GM12878 (cell line): ENCODE results near the gene ADAMTSL3.
"Not testable (repeated sequence)": the region's sequence is repeated elsewhere in the genome, so short reads cannot be mapped to it uniquely, and the experiment has no call there.

Source experiments
- MXI1 ChIP-seq: fragments of 150-350 bp; IDR thresholded peaks from 2 replicates; pipeline ENCODE4 v1.6.1; 2011; ENCODE audit warnings: low read depth, mild to moderate bottlenecking, inconsistent platforms, low read length, improper control_type of control experiment
- RFX5 ChIP-seq: IDR thresholded peaks from 2 replicates; pipeline ENCODE4 v1.6.1; 2011; ENCODE audit warnings: low read depth, low read length, improper control_type of control experiment
- TF ChIP-seq, protein P1 (sequence below), 3 experiments: IDR thresholded peaks in 2 of 3; conservative IDR thresholded peaks in 1 of 3; 2 replicates each; pipeline ENCODE4 v1.5.1; 2011; ENCODE audit warnings: low read depth in 3 of 3, low read length in 3 of 3, mild to moderate bottlenecking in 3 of 3, control low read depth in 2 of 3, moderate library complexity in 2 of 3, inconsistent platforms in 1 of 3, mixed read lengths in 1 of 3; ENCODE audit not compliant: control insufficient read depth in 2 of 3, insufficient read depth in 1 of 3; ENCODE audit errors: extremely low read depth in 1 of 3
- TF ChIP-seq, protein P2 (sequence below): IDR thresholded peaks from 2 replicates; pipeline ENCODE4 v1.6.1; 2011; ENCODE audit warnings: low read depth, mild to moderate bottlenecking, low read length, moderate library complexity, borderline replicate concordance; ENCODE audit errors: extremely low read depth

GRCh38 chr15:83702314-83702713, 48.4 kb downstream of the ADAMTSL3 start:
- not testable (repeated sequence) for TF ChIP-seq RFX5, MXI1
- TF ChIP-seq, protein P1, sequence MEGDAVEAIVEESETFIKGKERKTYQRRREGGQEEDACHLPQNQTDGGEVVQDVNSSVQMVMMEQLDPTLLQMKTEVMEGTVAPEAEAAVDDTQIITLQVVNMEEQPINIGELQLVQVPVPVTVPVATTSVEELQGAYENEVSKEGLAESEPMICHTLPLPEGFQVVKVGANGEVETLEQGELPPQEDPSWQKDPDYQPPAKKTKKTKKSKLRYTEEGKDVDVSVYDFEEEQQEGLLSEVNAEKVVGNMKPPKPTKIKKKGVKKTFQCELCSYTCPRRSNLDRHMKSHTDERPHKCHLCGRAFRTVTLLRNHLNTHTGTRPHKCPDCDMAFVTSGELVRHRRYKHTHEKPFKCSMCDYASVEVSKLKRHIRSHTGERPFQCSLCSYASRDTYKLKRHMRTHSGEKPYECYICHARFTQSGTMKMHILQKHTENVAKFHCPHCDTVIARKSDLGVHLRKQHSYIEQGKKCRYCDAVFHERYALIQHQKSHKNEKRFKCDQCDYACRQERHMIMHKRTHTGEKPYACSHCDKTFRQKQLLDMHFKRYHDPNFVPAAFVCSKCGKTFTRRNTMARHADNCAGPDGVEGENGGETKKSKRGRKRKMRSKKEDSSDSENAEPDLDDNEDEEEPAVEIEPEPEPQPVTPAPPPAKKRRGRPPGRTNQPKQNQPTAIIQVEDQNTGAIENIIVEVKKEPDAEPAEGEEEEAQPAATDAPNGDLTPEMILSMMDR (IDR thresholded peaks at IDR 0.05 in 2 of 3, conservative IDR thresholded peaks at IDR 0.05 in 1 of 3; ENCODE audit: control insufficient read depth in 2 of 3, extremely low read depth in 1 of 3, insufficient read depth in 1 of 3, low read depth in 3 of 3, low read length in 3 of 3) = not testable (repeated sequence)
- TF ChIP-seq, protein P2, sequence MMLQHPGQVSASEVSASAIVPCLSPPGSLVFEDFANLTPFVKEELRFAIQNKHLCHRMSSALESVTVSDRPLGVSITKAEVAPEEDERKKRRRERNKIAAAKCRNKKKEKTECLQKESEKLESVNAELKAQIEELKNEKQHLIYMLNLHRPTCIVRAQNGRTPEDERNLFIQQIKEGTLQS = not testable (repeated sequence)
